HepG2 (cell line): ENCODE results near the gene ASCC2. TPM values are rescaled to one million over a fixed set of nuclear protein-coding genes. Genes with fewer than 3 reads are reported as not detected.
A peak's percentile ranks its signal among the peaks of the same experiment; 100 is the strongest.

Experiments
- AKAP8 ChIP-seq: sonication (generic); formaldehyde crosslinking; IDR thresholded peaks from 2 replicates; pipeline ENCODE4 v1.5.1; 2020; ENCODE audit warnings: mild to moderate bottlenecking, missing genetic modification reagents
- BORCS8-MEF2B ChIP-seq: sonication (generic); formaldehyde crosslinking; IDR thresholded peaks from 2 replicates; pipeline ENCODE4 v1.8.0; 2022; ENCODE audit warnings: mild to moderate bottlenecking, missing genetic modification reagents
- CREB3 ChIP-seq: sonication (generic); formaldehyde crosslinking; IDR thresholded peaks from 2 replicates; pipeline ENCODE4 v1.5.0; 2020; ENCODE audit warnings: missing genetic modification reagents
- GABPA ChIP-seq, 2 experiments: IDR thresholded peaks; 2 replicates each; pipeline ENCODE4 v1.6.1; 2011 to 2016; ENCODE audit warnings: low read depth in 2 of 2, low read length in 1 of 2, missing biosample characterization in 1 of 2, missing genetic modification characterization in 1 of 2
- GATAD1 ChIP-seq: IDR thresholded peaks from 2 replicates; pipeline ENCODE4 v1.6.1; 2016; ENCODE audit warnings: missing genetic modification reagents, missing compliant biosample characterization
- MAX ChIP-seq: IDR thresholded peaks from 2 replicates; pipeline ENCODE4 v1.6.1; 2012; ENCODE audit warnings: inconsistent platforms
- MIER3 ChIP-seq: IDR thresholded peaks from 2 replicates; pipeline ENCODE4 v1.6.1; 2016; ENCODE audit warnings: missing compliant biosample characterization, borderline replicate concordance
- MLXIP ChIP-seq: sonication (generic); formaldehyde crosslinking; IDR thresholded peaks from 2 replicates; pipeline ENCODE4 v1.9.0; 2021; ENCODE audit warnings: missing genetic modification reagents, borderline replicate concordance
- NR2F6 ChIP-seq, 2 experiments: IDR thresholded peaks; 2 replicates each; pipeline ENCODE4 v1.6.1; 2016; ENCODE audit warnings: antibody characterized with exemption in 1 of 2, mild to moderate bottlenecking in 1 of 2
- PAWR ChIP-seq: sonication (generic); formaldehyde crosslinking; IDR thresholded peaks from 2 replicates; pipeline ENCODE4 v1.4.0; 2020; ENCODE audit warnings: missing genetic modification reagents, mild to moderate bottlenecking, borderline replicate concordance
- POLR2G ChIP-seq: fragments of 200-400 bp; formaldehyde crosslinking; IDR thresholded peaks from 2 replicates; pipeline ENCODE4 v1.6.1; 2018; ENCODE audit warnings: mild to moderate bottlenecking, low read depth, low read length, moderate library complexity
- REPIN1 ChIP-seq: sonication (generic); formaldehyde crosslinking; IDR thresholded peaks from 2 replicates; pipeline ENCODE4 v1.8.0; 2022; ENCODE audit warnings: missing genetic modification reagents, low read depth, mild to moderate bottlenecking, borderline replicate concordance
- TFE3 ChIP-seq: IDR thresholded peaks from 2 replicates; pipeline ENCODE4 v1.6.1; 2016
- WIZ ChIP-seq: sonication (generic); formaldehyde crosslinking; IDR thresholded peaks from 2 replicates; pipeline ENCODE4 v1.5.1; 2020; ENCODE audit warnings: mild to moderate bottlenecking, missing genetic modification reagents
- ZBTB4 ChIP-seq: sonication (generic); formaldehyde crosslinking; IDR thresholded peaks from 2 replicates; pipeline ENCODE4 v1.4.0; 2020; ENCODE audit warnings: missing genetic modification reagents, mild to moderate bottlenecking, borderline replicate concordance
- ZMAT3 ChIP-seq: sonication (generic); formaldehyde crosslinking; conservative IDR thresholded peaks from 2 replicates; pipeline ENCODE4 v1.7.0; 2021; ENCODE audit warnings: missing genetic modification reagents
- ZNF335 ChIP-seq: sonication (generic); formaldehyde crosslinking; IDR thresholded peaks from 2 replicates; pipeline ENCODE4 v1.4.0; 2020; ENCODE audit warnings: missing genetic modification reagents
- ZNF546 ChIP-seq: sonication (generic); formaldehyde crosslinking; conservative IDR thresholded peaks from 2 replicates; pipeline ENCODE4 v1.8.1; 2023; ENCODE audit warnings: mild to moderate bottlenecking, missing genetic modification reagents
- ZNF792 ChIP-seq: IDR thresholded peaks from 2 replicates; pipeline ENCODE4 v1.6.1; 2016
- polyA plus RNA-seq, 8 experiments: library from polyadenylated mRNA; depleted of rRNA in 3 of 8; stranded (reverse) in 7 of 8; unstranded in 1 of 8; fragments of >200 nt; fragmentation: Illumina TruSeq in 4 of 8; extraction: Trizol in 4 of 8; gene quantifications; 2 replicates each; pipeline versions ENCODE4 v1.2.1 to v1.2.3, GENCODE V29; 2011 to 2016; ENCODE audit warnings: low read depth in 4 of 8, missing spikeins in 1 of 8, mixed read lengths in 1 of 8; ENCODE audit not compliant: insufficient read depth in 1 of 8
- total RNA-seq, 5 experiments: library from RNA; depleted of rRNA; stranded (reverse); fragments of >200 nt; fragmentation: Illumina TruSeq; extraction: Trizol; gene quantifications; 2 replicates each; pipeline ENCODE4 v1.2.3, GENCODE V29; 2016; ENCODE audit warnings: low read depth in 1 of 5

Gene ASCC2
- total and polyA plus RNA-seq, 2 of the 13 experiments (the other 11 are each of a cell fraction or from before 2014, with no cell fraction given) = 26.2 to 26.3 TPM

- TF ChIP-seq ZBTB4 (CRISPR knock-in tag) (0 out of 2 replicates have a peak, but pooled peaks have one; percentile 42), MAX (peak; percentile 19; the same call in 1 of the 2 replicates), REPIN1 (CRISPR knock-in tag) (peak; percentile 66; the same call in 1 of the 2 replicates), MLXIP (CRISPR knock-in tag) (no peak), PAWR (CRISPR knock-in tag) (no peak), BORCS8-MEF2B (peak; percentile 88), ZNF792 (CRISPR knock-in tag) (0 out of 2 replicates have a peak, but pooled peaks have one; percentile 20), ZNF546 (0 out of 2 replicates have a peak, but pooled peaks have one; percentile 35), GABPA (IDR thresholded peaks at IDR 0.05; ENCODE audit: low read depth, low read length) (no peak), GABPA (CRISPR knock-in tag; IDR thresholded peaks at IDR 0.05; ENCODE audit: low read depth) (no peak; the same call in 1 of the 2 replicates), ZNF335 (CRISPR knock-in tag) (peak; percentile 69; the same call in 1 of the 2 replicates), GATAD1 (CRISPR knock-in tag) (peak; percentile 80), MIER3 (no peak), POLR2G (peak; percentile 81), NR2F6 (IDR thresholded peaks at IDR 0.05) (no peak), NR2F6 (CRISPR knock-in tag; IDR thresholded peaks at IDR 0.05) (peak; percentile 29; the same call in 1 of the 2 replicates), CREB3 (CRISPR knock-in tag) (0 out of 2 replicates have a peak, but pooled peaks have one; percentile 27), WIZ (CRISPR knock-in tag) (no peak), TFE3 (CRISPR knock-in tag) (no peak), AKAP8 (0 out of 2 replicates have a peak, but pooled peaks have one; percentile 48), ZMAT3 (peak; percentile 55; the same call in 1 of the 2 replicates)
Measured at GRCh38 chr22:29767171-29768051, 70.7 kb downstream of the ASCC2 start, which contains the start of gene UQCR10 (continued).
